H1 (cell line): ENCODE data around the gene TMA7. TPM values are rescaled to one million over a fixed set of nuclear protein-coding genes. Genes with fewer than 3 reads are reported as not detected.

Experiments
- CTCF ChIA-PET: fragments of 300-600 bp; sonication (Branson Sonifier 250); formaldehyde crosslinking; loops from one replicate; lab custom pipeline; 2021; ENCODE audit not compliant: partially characterized antibody; lab: Charles Lee
- POLR2A ChIA-PET: fragments of 300-600 bp; sonication (Branson Sonifier 250); formaldehyde crosslinking; loops from one replicate; lab custom pipeline; 2021; ENCODE audit warnings: inconsistent platforms; ENCODE audit not compliant: partially characterized antibody; lab: Charles Lee
- DNase-seq, 2 experiments: peaks; one replicate each; pipeline versions ENCODE4 v3.0.0 to v3.0.0-alpha.2; 2010 to 2022; ENCODE audit warnings: low spot score in 2 of 2, low read depth in 1 of 2, mixed read lengths in 1 of 2
- FAIRE-seq: peaks from 2 replicates; lab custom pipeline; 2011; peaks lifted over from hg19 to GRCh38; lab: Jason Lieb, UNC
- H2AFZ ChIP-seq: 2 replicates; pipeline ENCODE4 v1.8.1; 2012; ENCODE audit warnings: low read length, inconsistent platforms
- H2AK5ac ChIP-seq: 2 replicates; pipeline ENCODE4 v1.6.1; 2013; ENCODE audit warnings: low read depth, low read length
- H2BK120ac ChIP-seq: replicated peaks from 2 replicates; pipeline ENCODE3; 2013; ENCODE audit warnings: low read depth, low read length, inconsistent platforms
- H2BK12ac ChIP-seq: 2 replicates; pipeline ENCODE4 v1.6.1; 2013; ENCODE audit warnings: low read depth, low read length
- H2BK15ac ChIP-seq: 2 replicates; pipeline ENCODE4 v1.6.1; 2013; ENCODE audit warnings: low read length
- H2BK20ac ChIP-seq: 2 replicates; pipeline ENCODE4 v1.6.1; 2013; ENCODE audit warnings: low read length
- H2BK5ac ChIP-seq: 2 replicates; pipeline ENCODE4 v1.6.1; 2013; ENCODE audit warnings: low read depth, low read length
- H3K14ac ChIP-seq: 2 replicates; pipeline ENCODE4 v1.6.1; 2013; ENCODE audit warnings: inconsistent platforms; ENCODE audit not compliant: insufficient read length
- H3K18ac ChIP-seq: 2 replicates; pipeline ENCODE4 v1.6.1; 2013; ENCODE audit warnings: low read length; ENCODE audit errors: extremely low read depth
- H3K23ac ChIP-seq: 2 replicates; pipeline ENCODE4 v1.6.1; 2013; ENCODE audit warnings: inconsistent platforms; ENCODE audit not compliant: insufficient read length
- H3K23me2 ChIP-seq: 2 replicates; pipeline ENCODE4 v1.6.1; 2013; ENCODE audit warnings: low read depth, low read length
- H3K27ac ChIP-seq: 2 replicates; pipeline ENCODE4 v1.6.1; 2011; ENCODE audit warnings: low read depth, low read length, inconsistent platforms
- H3K27me3 ChIP-seq, 4 experiments: replicated peaks in 1 of 4; 1 replicate in 1 of 4; 2 replicates in 3 of 4; pipeline versions ENCODE4 v1.6.1 to v1.8.1; 2011 to 2013; ENCODE audit warnings: low read length in 3 of 4, mild to moderate bottlenecking in 3 of 4, inconsistent platforms in 2 of 4, mixed read lengths in 2 of 4, moderate library complexity in 1 of 4; ENCODE audit not compliant: control insufficient read depth in 3 of 4, insufficient read depth in 3 of 4; ENCODE audit errors: extremely low read depth in 1 of 4
- H3K36me3 ChIP-seq, 4 experiments: 2 replicates each; pipeline versions ENCODE4 v1.6.1 to v1.8.1; 2011 to 2013; ENCODE audit warnings: mild to moderate bottlenecking in 4 of 4, low read length in 3 of 4, moderate library complexity in 2 of 4, control low read depth in 1 of 4, inconsistent platforms in 1 of 4; ENCODE audit not compliant: insufficient read depth in 4 of 4, control insufficient read depth in 2 of 4
- H3K4ac ChIP-seq: replicated peaks from 2 replicates; pipeline ENCODE3; 2013; ENCODE audit warnings: low read length, low read depth, mixed read lengths, inconsistent platforms; ENCODE audit not compliant: insufficient read length
- H3K4me1 ChIP-seq, 4 experiments: replicated peaks in 1 of 4; 1 replicate in 1 of 4; 2 replicates in 3 of 4; pipeline versions ENCODE4 v1.6.1 to v1.8.1; 2011 to 2013; ENCODE audit warnings: low read length in 3 of 4, inconsistent platforms in 2 of 4, mixed read lengths in 1 of 4; ENCODE audit not compliant: insufficient read depth in 4 of 4, control insufficient read depth in 3 of 4
- H3K4me2 ChIP-seq, 2 experiments: 2 replicates each; pipeline versions ENCODE4 v1.6.1 to v1.8.1; 2011 to 2013; ENCODE audit warnings: low read depth in 2 of 2, low read length in 2 of 2, control low read depth in 1 of 2, inconsistent platforms in 1 of 2, mild to moderate bottlenecking in 1 of 2; ENCODE audit not compliant: insufficient read depth in 1 of 2
- H3K4me3 ChIP-seq, 4 experiments: fragments of 200-600, 300-600 bp in 1 of 4; sonication (generic), shearing (Covaris generic), sonication (Bioruptor Twin) in 1 of 4; 2 replicates each; pipeline versions ENCODE4 v1.5.1 to v1.8.1; 2011 to 2016; ENCODE audit warnings: low read length in 4 of 4, low read depth in 3 of 4, control low read depth in 2 of 4, inconsistent platforms in 2 of 4, mild to moderate bottlenecking in 2 of 4, mixed read lengths in 1 of 4, moderate library complexity in 1 of 4; ENCODE audit not compliant: insufficient read depth in 2 of 4; ENCODE audit errors: extremely low read depth in 1 of 4
- H3K56ac ChIP-seq: replicated peaks from 2 replicates; pipeline ENCODE3; 2013; ENCODE audit warnings: low read depth, mild to moderate bottlenecking, mixed read lengths, low read length, inconsistent platforms; ENCODE audit not compliant: insufficient read length
- H3K79me1 ChIP-seq: 2 replicates; pipeline ENCODE4 v1.6.1; 2013; ENCODE audit warnings: low read depth, low read length, control low read depth
- H3K79me2 ChIP-seq, 2 experiments: 2 replicates each; pipeline versions ENCODE4 v1.6.1 to v1.8.1; 2012 to 2013; ENCODE audit warnings: low read length in 2 of 2, mild to moderate bottlenecking in 2 of 2, inconsistent platforms in 1 of 2; ENCODE audit not compliant: insufficient read depth in 2 of 2, control insufficient read depth in 1 of 2
- H3K9ac ChIP-seq, 4 experiments: replicated peaks in 1 of 4; 1 replicate in 1 of 4; 2 replicates in 3 of 4; pipeline versions ENCODE4 v1.6.1 to v1.8.1; 2011 to 2013; ENCODE audit warnings: low read depth in 3 of 4, low read length in 3 of 4, control low read depth in 2 of 4, mild to moderate bottlenecking in 2 of 4, moderate library complexity in 2 of 4, inconsistent platforms in 1 of 4; ENCODE audit errors: extremely low read depth in 1 of 4
- H3K9me3 ChIP-seq, 2 experiments: 2 replicates each; pipeline versions ENCODE4 v1.6.1 to v1.8.1; 2012 to 2013; ENCODE audit warnings: mild to moderate bottlenecking in 2 of 2, moderate library complexity in 2 of 2, control low read depth in 1 of 2, inconsistent platforms in 1 of 2, low read depth in 1 of 2, low read length in 1 of 2, mixed read lengths in 1 of 2; ENCODE audit not compliant: insufficient read depth in 2 of 2
- H4K20me1 ChIP-seq, 2 experiments: replicated peaks in 1 of 2; 2 replicates each; pipeline versions ENCODE3 to v1.8.1; 2011 to 2013; ENCODE audit warnings: inconsistent platforms in 2 of 2, low read length in 2 of 2, mild to moderate bottlenecking in 1 of 2; ENCODE audit not compliant: insufficient read depth in 2 of 2, control insufficient read depth in 1 of 2
- H4K5ac ChIP-seq: 2 replicates; pipeline ENCODE4 v1.6.1; 2013; ENCODE audit warnings: low read length, low read depth, mixed read lengths, inconsistent platforms; ENCODE audit not compliant: insufficient read length
- H4K8ac ChIP-seq: 2 replicates; pipeline ENCODE4 v1.8.0; 2013; ENCODE audit warnings: mild to moderate bottlenecking, moderate library complexity, low read length, inconsistent platforms; ENCODE audit not compliant: insufficient read depth; ENCODE audit errors: extremely low read depth
- H4K91ac ChIP-seq: replicated peaks from 2 replicates; pipeline ENCODE3; 2013; ENCODE audit warnings: low read length, mixed read lengths, inconsistent platforms; ENCODE audit not compliant: insufficient read length
- BCL11A ChIP-seq, 2 experiments: IDR thresholded peaks; one replicate each; pipeline ENCODE4 v1.6.1; 2011; ENCODE audit warnings: low read depth in 2 of 2, low read length in 2 of 2, mild to moderate bottlenecking in 2 of 2
- CREB1 ChIP-seq: IDR thresholded peaks from 2 replicates; pipeline ENCODE4 v1.6.1; 2012; ENCODE audit warnings: inconsistent platforms
- HDAC2 ChIP-seq, 2 experiments: fragments of 300-600 bp in 1 of 2; sonication (generic) in 1 of 2; IDR thresholded peaks; 2 replicates each; pipeline ENCODE4 v1.6.1; 2011 to 2012; ENCODE audit warnings: low read depth in 2 of 2, low read length in 2 of 2, mild to moderate bottlenecking in 2 of 2, moderate library complexity in 2 of 2, borderline replicate concordance in 1 of 2, inconsistent platforms in 1 of 2
- JUN ChIP-seq: IDR thresholded peaks from 2 replicates; pipeline ENCODE4 v1.6.1; 2011; ENCODE audit warnings: low read depth, mild to moderate bottlenecking, improper control_type of control experiment, low read length
- NANOG ChIP-seq: IDR thresholded peaks from 2 replicates; pipeline ENCODE4 v1.6.1; 2011; ENCODE audit warnings: low read length, low read depth, mild to moderate bottlenecking, inconsistent platforms; ENCODE audit not compliant: insufficient read depth, poor library complexity, severe bottlenecking
- POU5F1 ChIP-seq: IDR thresholded peaks from 2 replicates; pipeline ENCODE4 v1.6.1; 2011; ENCODE audit warnings: low read depth, mild to moderate bottlenecking, low read length, moderate library complexity
- SAP30 ChIP-seq: fragments of 300-600 bp; sonication (generic); IDR thresholded peaks from 2 replicates; pipeline ENCODE4 v1.7.1; 2012; ENCODE audit warnings: low read length, moderate library complexity, mild to moderate bottlenecking, inconsistent platforms; ENCODE audit not compliant: insufficient read depth, insufficient replicate concordance
- SIRT6 ChIP-seq: IDR thresholded peaks from one replicate; pipeline ENCODE4 v1.7.1; 2012; ENCODE audit warnings: low read length, inconsistent platforms
- SP2 ChIP-seq: IDR thresholded peaks from 2 replicates; pipeline ENCODE4 v1.6.1; 2012; ENCODE audit warnings: mild to moderate bottlenecking, low read length, inconsistent platforms
- TAF1 ChIP-seq: IDR thresholded peaks from 2 replicates; pipeline ENCODE4 v1.6.1; 2011; ENCODE audit warnings: mild to moderate bottlenecking, low read depth, low read length
- WGBS, 2 experiments: shearing (Covaris generic) in 1 of 2; methylation state at CpG; one replicate each; pipeline versions ENCODE4 v1.1.6 to v1.1.7; 2013 to 2015; ENCODE audit warnings: low lambda C conversion rate in 2 of 2, mixed read lengths in 2 of 2, inconsistent platforms in 1 of 2, low coverage in 1 of 2, missing lambda C conversion rate in 1 of 2; ENCODE audit not compliant: insufficient replicate concordance in 2 of 2, insufficient coverage in 1 of 2, insufficient read length in 1 of 2; ENCODE audit errors: extremely low coverage in 1 of 2, missing lambda C conversion rate in 1 of 2; 5-methylcytosine and 5-hydroxymethylcytosine counted together
- polyA plus RNA-seq, 7 experiments: library from polyadenylated mRNA; depleted of rRNA in 3 of 7; stranded (reverse) in 5 of 7; unstranded in 2 of 7; fragments of >200 nt in 5 of 7; fragments of 200-250 nt in 2 of 7; gene quantifications; 1 replicate in 5 of 7; 2 replicates in 1 of 7; 4 replicates in 1 of 7; pipeline versions ENCODE4 v1.2.1 to v1.2.3, GENCODE V29; 2011 to 2013; ENCODE audit warnings: missing spikeins in 2 of 7, mixed read lengths in 2 of 7
- total RNA-seq: library from RNA; stranded (reverse); fragmentation: NEBNext Ultra II Directional; extraction: Animal tissue kit (Norgen Biotek cat#: 25700); gene quantifications from 2 replicates; pipeline ENCODE4 v1.2.1, GENCODE V29; 2021
- TF ChIP-seq, protein P1 (sequence below): IDR thresholded peaks from 2 replicates; pipeline ENCODE4 v1.6.1; 2012; ENCODE audit warnings: inconsistent platforms
- TF ChIP-seq, protein P2 (sequence below): IDR thresholded peaks from 2 replicates; pipeline ENCODE4 v1.6.1; 2012; ENCODE audit warnings: low read length, inconsistent platforms

Gene TMA7
- total and polyA plus RNA-seq, 2 of the 8 experiments (the other 6 are each of a cell fraction or from before 2014, with no cell fraction given): 138 to 305 TPM

DNA sequence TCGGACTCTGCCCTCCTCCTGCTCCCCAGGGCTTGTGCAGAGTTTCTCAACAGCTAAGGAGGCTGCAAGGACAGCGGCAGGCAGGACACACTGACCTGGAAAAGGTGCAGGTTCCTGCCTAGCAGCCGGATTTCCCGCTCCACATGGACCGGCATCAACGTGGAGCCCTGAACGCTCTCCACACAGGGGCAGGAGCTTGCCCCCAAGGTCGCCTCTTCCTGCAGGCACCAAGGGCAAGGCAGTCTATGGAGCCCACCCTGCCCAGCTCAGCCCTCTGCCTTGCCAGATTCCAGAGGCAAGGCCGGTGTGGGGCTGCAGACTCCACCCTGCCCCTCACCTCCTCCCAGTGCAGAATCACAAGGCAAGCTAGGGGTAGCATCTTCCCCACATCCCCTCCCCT lies 20.9 kb upstream of the TMA7 start:
- no peak overlapping the region for H3K23ac ChIP-seq
- no peaks in the 10 kb centered on the region for H3K27me3 ChIP-seq
- no peak overlapping the region for H2BK120ac ChIP-seq
- no peak overlapping the region for H2BK20ac ChIP-seq
- peaks cover 2 to 23% of the 10 kb centered on the region in 2 experiments; a peak in 1 of 4 replicates for H3K79me2 ChIP-seq
- no peak overlapping the region for H3K18ac ChIP-seq
- H3K4me3 ChIP-seq: no peak overlapping the region
- H2AK5ac ChIP-seq: no peak overlapping the region
- ChIA-PET POLR2A (interaction anchor here (0.9 to 31.5 kb wide), 8 partner anchors 9 to 91 kb away, joined by 3 to 650 read pairs (median 8); partner anchors contain the start of genes ATRIP, CCDC51, PLXNB1 and TMA7), CTCF (interaction anchor here (0.6 to 6.9 kb wide), 8 partner anchors 11 to 222 kb away, joined by 3 to 95 read pairs (median 12); no protein-coding TSS in a partner anchor)
- H2BK12ac ChIP-seq: no peak overlapping the region
- H4K20me1 ChIP-seq: peaks cover 23 to 52% of the 10 kb centered on the region in 2 experiments
- H3K4me1 ChIP-seq: peaks cover 0 to 3% (median 0%) of the 10 kb centered on the region in 4 experiments; a peak in 3 of 7 replicates
- no peak overlapping the region for H3K4ac ChIP-seq
- no peak overlapping the region for H3K27ac ChIP-seq
- no peak overlapping the region for H3K9ac ChIP-seq
- no peak overlapping the region for H4K91ac ChIP-seq
- H3K79me1 ChIP-seq: peaks cover 13% of the 10 kb centered on the region
- H2AFZ ChIP-seq: no peak overlapping the region
- no peaks in the 10 kb centered on the region for H3K23me2 ChIP-seq
- FAIRE-seq (no peak), DNase-seq (no peak)
- no peak overlapping the region for H3K4me2 ChIP-seq
- no peak overlapping the region for H4K5ac ChIP-seq
- H3K14ac ChIP-seq: no peak overlapping the region
- no peaks in the 10 kb centered on the region for H3K9me3 ChIP-seq
- H3K36me3 ChIP-seq: peaks cover 47 to 65% (median 53%) of the 10 kb centered on the region in 4 experiments
- WGBS, 2 experiments: 94% methylated on average over 9 of the region's 9 CpGs; no CpG with 5 or more reads in 1 of the 2 experiments
- H4K8ac ChIP-seq: no peak overlapping the region
- no peak overlapping the region for H2BK15ac ChIP-seq
- peak overlapping the region; percentile 21; the same call in 1 of the 2 replicates for H2BK5ac ChIP-seq
- no peak overlapping the region for H3K56ac ChIP-seq
- no peak for TF ChIP-seq HDAC2 (IDR thresholded peaks at IDR 0.05; ENCODE audit: borderline replicate concordance in 1 of 2, low read depth in 2 of 2, low read length in 2 of 2)
- TF ChIP-seq NANOG: no peak
- TF ChIP-seq TAF1: no peak
- TF ChIP-seq SIRT6: no peak
- no peak for TF ChIP-seq BCL11A (IDR thresholded peaks at IDR 0.05; ENCODE audit: low read depth in 2 of 2, low read length in 2 of 2)
- TF ChIP-seq, protein P1, sequence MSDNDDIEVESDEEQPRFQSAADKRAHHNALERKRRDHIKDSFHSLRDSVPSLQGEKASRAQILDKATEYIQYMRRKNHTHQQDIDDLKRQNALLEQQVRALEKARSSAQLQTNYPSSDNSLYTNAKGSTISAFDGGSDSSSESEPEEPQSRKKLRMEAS: no peak
- no peak for TF ChIP-seq JUN
- no peak for TF ChIP-seq SP2
- TF ChIP-seq, protein P2, sequence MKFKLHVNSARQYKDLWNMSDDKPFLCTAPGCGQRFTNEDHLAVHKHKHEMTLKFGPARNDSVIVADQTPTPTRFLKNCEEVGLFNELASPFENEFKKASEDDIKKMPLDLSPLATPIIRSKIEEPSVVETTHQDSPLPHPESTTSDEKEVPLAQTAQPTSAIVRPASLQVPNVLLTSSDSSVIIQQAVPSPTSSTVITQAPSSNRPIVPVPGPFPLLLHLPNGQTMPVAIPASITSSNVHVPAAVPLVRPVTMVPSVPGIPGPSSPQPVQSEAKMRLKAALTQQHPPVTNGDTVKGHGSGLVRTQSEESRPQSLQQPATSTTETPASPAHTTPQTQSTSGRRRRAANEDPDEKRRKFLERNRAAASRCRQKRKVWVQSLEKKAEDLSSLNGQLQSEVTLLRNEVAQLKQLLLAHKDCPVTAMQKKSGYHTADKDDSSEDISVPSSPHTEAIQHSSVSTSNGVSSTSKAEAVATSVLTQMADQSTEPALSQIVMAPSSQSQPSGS: no peak
- TF ChIP-seq CREB1: no peak
- no peak for TF ChIP-seq SAP30
- no peak for TF ChIP-seq POU5F1
